HG02938 (cell line): Measurements from ENCODE around the gene SHROOM3.
"Not testable (repeated sequence)": the region's sequence is repeated elsewhere in the genome, so short reads cannot be mapped to it uniquely, and the experiment has no call there.

Source experiments
- ATAC-seq: cut with Tn5 transposase; IDR thresholded peaks from one replicate; pipeline ENCODE4 v1.9.1; 2021; ENCODE audit warnings: mild to moderate bottlenecking, moderate library complexity; ENCODE audit not compliant: unreplicated experiment

SHROOM3 gene

DNA sequence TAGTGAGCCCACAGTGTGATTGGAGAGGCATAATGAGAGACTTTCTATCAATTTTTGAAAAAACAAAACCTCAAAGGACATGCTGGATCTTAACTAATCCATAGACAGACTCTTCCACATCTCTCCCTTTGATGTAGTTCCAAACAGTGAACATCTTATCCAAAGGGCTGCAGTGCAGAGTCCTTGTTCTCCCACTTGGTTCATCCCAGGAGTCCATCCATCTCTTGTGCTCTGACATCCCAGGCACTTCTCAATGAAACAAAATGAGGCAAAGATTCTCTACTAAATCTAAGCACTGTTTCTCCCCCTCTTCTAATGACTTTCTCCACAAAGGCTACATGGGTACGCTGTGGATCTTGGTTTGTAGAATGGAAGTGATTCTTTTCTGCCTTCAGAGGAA is 8.3 kb downstream of the SHROOM3 start:
- no peak for ATAC-seq

DNA sequence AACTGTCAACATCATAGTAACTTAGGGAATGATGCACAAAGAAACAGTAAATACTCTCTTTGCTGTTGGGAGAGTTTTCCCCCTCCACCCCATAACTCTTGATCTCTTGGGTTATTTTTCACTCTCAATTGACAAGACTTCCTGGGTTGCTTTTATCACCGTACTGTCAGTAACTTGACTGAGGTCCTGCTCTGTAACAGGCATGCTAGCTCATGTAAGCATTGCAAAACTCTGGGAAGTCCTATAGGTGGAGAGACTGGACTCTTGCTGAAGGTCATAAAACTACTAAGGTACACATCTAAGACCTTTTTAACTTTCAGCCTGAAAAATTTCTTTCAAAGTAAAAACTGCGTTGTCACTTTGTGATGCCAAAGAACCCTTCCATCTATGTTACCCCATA is 10.9 kb downstream of the SHROOM3 start:
- no peak for ATAC-seq

DNA sequence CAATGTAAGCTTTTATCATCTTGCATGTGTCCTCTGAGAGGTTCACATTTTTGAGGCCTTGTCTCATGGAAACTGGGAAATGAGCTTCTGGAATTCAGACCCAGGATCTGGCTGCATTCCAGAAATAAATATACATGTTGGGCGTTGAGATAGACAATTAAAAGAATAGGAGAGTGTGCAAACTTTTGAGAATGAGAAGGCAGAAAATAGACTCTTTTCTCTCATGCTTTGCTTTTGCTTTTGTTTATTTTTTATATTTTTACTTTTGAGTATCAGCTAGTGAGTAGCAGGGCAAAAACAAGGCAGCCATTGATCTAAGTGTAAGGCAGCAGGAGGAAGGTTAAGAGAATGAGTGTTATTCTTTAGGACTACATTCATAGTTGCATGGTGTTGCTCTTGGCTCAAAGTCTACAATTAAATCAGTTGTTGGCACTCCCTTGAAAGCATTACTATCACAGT is 12.4 kb downstream of the SHROOM3 start:
- no peak for ATAC-seq

DNA sequence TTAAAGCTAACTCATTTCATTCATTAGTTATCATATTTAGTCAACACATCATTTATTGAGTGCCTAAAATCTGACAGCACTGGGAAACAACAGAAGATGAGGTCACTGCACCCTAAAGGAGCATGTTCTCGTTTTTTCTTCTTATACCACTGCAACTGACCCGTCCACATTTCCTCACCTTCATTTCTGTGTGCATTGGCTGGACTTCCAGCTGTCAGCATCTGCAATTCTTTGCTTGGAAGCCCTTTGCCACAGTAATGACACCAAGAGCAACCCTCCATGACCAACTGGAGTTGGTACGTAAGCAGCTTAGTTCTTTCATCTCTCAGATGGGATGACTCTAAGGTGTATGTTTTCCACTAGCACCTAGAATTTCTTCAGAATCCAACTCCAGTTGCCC is 13.2 kb downstream of the SHROOM3 start:
- no peak for ATAC-seq

DNA sequence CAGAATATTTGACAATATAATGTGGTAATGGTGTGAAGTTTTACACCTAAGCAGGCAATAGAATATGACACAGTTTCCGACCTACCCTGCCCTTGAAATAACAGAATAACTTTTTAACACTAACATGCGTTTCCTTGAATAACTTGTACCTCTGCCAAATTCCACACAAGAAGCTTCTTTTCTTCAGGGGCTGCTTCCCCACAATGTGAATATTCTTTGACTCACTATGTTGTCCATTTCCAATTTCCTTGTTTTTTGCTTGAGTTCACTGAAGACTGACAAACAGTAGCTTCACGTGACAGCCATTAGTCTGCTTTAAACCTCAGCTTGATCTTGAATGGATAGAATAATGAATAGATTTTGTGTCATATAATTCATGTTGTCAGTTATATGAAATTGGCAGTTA is 14.3 kb downstream of the SHROOM3 start:
- ATAC-seq: no peak

DNA sequence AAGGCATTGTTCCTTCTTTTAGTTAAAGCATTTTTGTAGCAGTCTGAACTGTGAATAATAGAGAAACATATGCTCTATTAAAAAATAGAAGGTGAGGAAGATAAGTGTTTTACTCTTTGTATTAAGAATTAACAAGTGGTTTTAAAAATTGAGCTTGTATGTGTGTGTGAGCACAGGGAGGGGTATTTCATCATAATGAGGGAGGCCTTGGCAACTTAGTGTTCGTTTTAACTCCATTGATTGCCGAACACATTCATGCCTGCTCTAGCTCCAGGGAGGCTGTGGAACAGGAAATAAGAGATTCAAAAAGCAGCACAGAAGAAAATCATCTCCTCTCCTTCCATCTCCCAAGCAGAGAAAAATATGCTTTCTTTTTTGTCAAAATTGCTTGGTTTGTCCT is 14.8 kb downstream of the SHROOM3 start:
- ATAC-seq: no peak

DNA sequence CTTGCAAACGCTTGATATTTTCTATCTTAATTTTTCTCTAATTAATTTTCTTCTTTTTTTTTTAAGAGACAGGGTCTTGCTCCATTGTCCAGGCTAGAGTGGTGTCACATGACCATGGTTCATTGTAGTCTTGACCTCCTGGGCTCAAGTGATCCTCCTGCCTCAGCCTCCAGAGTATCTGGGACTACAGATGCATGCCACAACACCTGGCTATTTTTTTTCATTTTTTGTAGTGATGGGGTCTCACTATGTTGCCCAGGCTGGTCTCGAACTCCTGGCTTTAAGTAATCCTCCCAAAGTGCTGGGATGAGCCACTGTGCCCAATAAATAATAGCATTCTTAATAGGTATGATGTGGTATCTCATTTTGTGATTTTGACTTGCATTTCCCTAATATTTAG is 18.2 kb downstream of the SHROOM3 start:
- ATAC-seq: no peak

DNA sequence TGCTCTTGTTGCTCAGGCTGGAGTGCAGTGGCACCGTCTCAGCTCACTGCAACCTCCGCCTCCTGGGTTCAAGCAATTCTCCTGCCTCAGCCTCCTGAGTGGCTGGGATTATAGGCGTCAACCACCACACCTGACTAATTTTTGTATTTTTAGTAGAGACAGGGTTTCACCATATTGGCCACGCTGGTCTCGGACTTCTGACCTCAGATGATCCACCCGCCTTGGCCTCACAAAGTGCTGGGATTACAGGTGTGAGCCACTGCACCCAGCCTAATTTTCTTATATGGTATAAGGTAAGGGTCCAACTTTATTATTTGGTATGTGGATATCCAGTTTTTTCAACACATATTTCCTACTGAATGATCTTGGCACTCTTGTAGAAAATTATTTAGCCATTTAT is 19.0 kb downstream of the SHROOM3 start:
- ATAC-seq: not testable (repeated sequence)

DNA sequence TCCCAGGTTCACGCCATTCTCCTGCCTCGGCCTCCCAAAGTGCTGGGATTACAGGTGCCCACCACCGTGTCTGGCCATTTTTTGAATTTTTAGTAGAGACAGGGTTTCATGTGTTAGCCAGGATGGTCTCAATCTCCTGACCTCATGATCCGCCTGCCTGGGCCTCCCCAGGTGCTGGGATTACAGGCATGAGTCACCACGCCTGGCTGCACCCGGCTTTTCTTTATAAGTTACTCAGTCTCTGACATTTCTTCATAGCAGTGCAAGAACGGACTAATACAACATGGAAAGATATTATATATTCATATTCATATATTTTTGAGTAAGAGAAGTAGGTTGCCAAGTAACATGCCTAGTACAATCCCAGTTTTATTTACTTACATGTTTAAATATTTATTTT is 22.9 kb downstream of the SHROOM3 start:
- ATAC-seq: no peak

DNA sequence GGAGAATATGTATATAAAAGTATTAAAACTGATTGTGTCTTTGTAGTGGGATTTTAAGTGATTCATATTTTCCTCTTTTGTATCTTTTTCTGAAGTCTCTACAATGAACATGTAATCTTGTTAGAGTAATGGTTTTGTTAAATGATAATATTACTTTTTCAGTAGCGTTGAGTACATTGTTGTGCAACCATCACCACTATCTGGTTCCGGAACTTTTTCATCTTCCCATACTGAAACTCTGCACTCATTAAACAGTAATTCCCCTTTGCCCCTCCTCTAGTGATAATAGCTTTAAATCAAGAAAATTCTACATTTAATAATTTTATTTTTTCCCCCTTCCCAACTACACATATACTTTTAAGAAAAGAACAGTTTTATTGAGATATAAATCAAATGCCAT is 23.3 kb downstream of the SHROOM3 start:
- no peak for ATAC-seq

DNA sequence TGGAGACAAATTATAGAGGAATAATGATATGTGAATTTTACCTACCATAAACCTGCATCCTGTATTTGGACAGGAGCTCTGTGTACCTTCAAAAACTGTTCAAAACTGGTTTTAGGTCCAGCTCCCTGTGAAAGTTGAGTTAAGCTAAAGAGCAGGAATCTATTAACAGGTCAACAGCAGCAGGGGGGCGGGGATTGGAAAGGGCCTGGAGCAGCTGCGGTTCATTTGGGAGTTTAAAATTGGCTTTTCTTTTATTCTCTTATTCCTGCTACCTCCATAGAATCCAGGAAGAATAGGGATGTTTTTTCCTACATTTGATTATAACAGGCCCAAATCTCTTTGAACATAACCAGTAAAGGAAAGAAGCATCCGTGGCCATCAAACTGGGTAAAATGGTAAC is 23.8 kb downstream of the SHROOM3 start:
- no peak for ATAC-seq

DNA sequence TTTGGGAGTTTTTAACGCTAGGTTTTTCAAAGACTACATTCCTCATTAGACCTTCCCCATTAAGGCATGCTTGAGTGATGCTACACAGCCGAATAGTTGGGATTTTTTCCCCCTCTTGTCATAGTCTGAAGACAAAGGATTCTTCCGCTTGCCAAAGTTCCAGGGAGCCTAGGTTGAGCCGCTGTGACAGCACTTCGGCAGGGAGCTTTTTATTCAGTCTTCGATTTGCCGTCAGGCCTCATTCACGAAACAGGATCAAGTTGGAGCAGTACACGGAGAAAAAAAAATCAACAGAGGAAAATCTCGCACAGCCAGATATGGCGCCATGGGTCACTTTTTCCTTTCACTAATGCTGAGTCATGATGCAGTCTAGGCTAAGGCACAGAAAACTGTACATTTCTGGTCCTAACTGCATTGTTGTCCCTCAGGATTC is 24.3 kb downstream of the SHROOM3 start:
- ATAC-seq: no peak

DNA sequence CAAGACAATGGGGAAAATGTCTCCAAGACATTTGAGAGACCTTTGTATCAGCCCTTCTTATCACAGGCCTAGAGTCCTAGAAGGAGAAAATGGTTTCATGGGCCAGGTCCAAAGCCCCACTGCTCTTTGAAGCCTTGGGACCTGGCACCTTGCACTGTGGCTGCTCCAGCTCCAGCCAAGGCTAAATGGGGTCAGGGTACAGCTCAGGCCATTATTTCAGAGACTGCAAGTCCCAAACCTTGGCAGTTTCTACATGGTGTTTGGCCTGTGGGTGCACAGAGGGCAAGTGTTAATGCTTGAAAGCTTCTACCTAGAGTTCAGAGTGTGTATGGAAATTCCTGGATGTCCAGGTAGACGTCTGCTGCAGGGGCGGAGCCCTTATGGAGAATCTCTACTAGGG is 28.5 kb downstream of the SHROOM3 start:
- no peak for ATAC-seq

DNA sequence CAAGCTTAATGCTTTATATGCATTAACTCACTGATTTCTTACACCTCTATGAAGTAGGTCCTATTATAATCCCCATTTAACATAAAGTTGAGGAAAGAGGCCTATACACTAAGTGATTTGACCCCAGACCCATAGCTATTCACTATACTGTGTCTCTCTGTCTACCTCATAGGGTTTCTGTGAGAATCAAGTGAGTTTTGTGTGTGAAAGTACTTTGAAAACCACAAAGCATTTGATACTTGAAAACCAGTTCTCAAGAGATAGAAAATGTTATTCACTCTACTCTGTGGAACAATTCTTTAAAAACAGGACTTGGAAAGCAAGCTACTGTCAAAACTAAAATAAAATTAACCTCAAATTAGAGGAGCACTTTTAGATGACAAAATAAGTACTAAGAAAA is 35.0 kb downstream of the SHROOM3 start:
- no peak for ATAC-seq

DNA sequence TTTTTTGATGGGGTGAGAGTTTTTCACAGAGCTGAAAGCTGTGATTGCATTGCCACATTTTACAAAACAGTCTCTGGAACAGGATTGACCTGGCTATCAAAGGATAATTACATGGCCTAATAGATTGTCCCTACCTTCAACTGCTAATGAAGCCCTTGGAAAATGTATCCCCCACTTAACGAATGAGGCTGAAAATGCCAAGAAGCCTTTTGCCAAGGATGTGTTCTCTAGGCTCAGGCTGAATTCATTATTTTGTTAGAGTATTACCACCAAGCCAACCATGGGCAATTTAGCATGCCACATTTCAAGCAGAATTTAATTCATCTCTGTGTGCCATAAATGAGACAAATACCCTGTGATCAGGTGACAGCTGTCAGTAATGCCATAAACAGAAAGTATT is 35.5 kb downstream of the SHROOM3 start:
- ATAC-seq: no peak

DNA sequence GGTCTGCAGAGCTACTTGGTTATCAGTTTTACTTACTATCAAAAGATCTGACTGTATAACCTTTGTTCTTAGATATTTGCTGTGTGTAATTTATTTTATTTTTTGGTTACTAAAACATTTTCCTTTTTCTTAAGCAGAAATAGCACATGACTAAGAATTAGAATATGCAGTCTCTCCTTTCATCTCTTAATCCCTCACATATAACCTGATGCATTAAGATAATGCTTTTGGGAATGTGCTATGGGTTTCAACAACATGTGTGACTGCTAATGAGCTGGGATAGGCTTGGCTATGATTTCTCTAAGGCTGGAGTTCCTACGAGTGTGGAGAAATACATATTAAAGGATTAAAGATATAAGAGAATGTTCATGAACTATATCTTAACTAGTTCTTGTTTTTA is 41.5 kb downstream of the SHROOM3 start:
- ATAC-seq: no peak

DNA sequence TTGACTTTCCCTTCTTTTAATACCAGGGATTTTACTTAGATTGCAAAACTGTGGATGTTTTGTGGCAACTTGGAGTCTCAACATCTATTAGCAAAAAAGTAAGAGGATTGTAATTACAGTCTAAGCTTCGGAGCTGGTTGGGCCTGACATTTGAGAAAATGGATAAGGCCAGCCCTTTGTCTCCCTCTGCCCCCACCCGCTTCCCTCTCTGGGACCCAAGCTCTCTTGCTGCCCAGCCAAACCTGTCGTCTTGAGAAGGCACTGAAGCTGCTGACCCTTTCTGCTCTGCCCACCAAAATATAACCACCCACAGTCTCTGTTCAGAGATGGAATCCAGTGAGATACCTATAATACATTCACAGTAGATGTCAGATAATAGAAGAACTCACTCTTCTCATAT is 49.6 kb downstream of the SHROOM3 start:
- ATAC-seq: no peak

DNA sequence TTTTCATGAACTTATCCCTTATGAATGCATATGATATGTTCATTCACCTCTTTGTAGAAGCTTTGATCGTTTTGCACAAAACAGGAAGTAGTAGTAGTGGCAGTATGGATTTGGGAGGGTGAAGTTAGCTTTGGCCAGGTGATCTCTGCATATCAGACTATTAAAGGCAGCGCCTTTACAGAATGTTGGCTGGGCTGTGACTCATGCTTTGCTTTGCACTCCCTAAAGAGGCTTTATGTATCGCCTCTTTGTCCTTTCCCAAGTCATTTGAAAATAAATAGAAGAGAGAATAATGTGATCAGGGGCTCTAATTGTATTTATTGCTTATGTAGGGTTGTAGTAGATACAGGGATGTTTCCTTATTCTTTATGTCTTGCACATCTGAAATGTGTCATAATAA is 50.4 kb downstream of the SHROOM3 start:
- ATAC-seq: no peak

DNA sequence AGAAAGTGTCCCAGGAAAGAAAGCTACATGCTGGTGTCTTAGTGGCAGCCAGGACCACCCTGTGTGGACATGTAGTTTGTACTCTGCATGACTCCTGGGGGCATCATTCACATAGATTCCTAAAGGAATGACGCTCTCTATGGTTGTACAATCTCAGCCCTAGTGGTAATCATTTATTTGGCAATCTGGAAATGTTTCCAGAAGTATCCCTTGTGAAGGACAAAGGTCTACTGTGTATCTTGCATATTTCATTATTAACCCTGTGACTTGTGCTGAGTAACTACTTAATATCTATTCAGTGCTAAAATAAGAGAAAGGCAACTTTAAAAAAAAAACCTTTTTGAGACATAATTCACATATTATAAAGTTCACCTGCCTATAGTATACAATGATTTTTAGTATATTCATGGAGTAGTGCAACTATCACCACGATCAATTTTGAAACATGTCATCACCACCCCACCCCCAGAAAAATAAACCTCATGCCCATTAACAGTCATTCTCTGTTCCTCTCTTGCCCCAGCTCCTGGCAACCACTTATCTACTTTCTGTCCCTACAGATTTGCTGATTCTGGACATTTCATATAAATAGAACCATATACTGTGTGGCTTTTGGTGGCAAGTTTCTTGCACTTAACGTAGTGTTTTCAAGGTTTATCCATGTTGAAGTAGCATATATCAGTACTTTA is 51.7 kb downstream of the SHROOM3 start:
- ATAC-seq: no peak

DNA sequence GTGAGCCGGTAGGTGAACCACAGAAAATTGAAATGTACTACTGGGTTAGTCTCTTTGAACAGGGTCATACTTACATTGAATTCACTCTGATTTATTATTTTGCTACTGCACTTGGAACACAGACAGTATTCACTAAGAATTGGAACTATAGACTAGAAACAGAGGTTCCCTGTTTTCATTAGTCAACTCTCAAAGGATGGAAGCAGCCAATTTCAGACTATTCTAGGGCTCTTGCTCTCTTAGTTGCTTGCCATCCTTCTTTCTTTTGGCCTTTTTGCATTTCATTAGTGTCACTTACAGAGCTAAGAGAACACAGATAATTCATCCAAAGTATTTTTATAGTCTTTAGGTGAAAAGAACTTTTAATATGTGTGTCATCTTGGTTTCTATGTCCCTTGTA is 52.6 kb downstream of the SHROOM3 start:
- no peak for ATAC-seq

DNA sequence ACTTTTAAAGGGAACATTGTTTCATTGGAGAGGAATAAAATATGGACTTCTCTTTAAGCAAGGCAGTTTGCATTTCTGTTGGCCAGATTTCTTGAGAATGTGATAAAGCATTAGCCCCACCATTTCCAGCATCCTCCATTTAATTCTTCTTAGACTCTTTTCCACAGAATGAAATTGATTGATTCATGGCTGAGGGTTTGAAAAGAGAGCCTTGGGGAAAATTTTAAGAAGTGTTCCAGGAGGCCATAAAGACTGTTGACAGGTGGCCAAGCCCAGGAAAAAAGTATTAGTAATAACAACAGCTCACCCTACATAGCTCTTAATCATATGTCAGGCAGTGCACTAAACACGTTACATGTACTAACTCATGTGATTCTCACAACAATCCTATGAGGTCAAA is 53.4 kb downstream of the SHROOM3 start:
- ATAC-seq: no peak

DNA sequence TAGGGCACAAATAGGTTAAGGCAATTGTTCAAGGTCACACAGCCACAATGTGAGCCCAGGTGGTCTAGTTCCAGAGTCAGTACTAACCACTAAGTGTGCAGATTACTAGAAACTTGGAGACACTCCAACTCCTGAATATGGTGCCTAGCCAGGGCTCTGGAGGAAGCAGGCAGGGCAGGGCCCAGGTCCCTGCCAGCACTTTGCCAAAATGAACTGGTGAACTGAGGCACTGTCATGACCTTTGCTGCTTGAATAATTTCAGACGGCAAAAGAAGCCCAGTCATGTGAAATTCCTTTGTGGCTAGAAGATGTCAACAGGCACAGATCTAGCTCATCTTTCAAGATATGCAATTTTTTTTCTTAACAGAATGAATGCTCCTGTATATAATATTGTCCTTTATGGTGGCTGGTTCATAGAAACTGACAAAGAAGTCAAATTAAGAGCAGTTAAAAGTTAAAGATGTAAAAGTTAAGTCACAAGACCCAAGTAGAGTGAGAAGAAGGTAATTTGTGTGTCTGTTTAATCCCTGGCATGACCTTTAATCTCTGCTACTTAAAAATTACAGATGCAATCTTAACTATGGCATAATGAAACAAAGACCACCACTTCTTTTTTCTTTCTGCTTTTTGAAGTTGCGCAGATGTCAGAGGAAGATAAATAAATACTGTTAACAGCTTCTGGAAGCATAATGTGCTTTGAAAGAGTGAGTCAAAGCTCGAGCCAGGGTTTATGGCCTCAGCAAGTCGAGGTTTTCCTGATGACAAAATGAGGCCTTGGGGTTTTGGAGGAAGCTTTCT is 54.1 kb downstream of the SHROOM3 start:
- ATAC-seq: no peak
